T follicular helper cell (primary cell): ENCODE results near the gene PDRG1.
"Not testable (repeated sequence)": the region's sequence is repeated elsewhere in the genome, so short reads cannot be mapped to it uniquely, and the experiment has no call there.

Source experiments
- DNase-seq: peaks from one replicate; pipeline ENCODE4 v3.0.0-alpha.2; 2020; ENCODE audit warnings: low read depth

PDRG1 gene

GRCh38 chr20:31966991-31967655 is 15.3 kb upstream of the PDRG1 start:
- DNase-seq: no peak

- DNase-seq: no peak
These were observed 12.0 kb upstream of the PDRG1 start for GRCh38 chr20:31963889-31964288.

- DNase-seq: no peak
These were observed 10.9 kb upstream of the PDRG1 start for GRCh38 chr20:31962761-31963160.

- no peak for DNase-seq
These were observed 5.0 kb upstream of the PDRG1 start for GRCh38 chr20:31956556-31957526.

- no peak for DNase-seq
These were observed 2.7 kb upstream of the PDRG1 start for GRCh38 chr20:31954500-31954899.

GRCh38 chr20:31953556-31954148 is 1.8 kb upstream of the PDRG1 start:
- DNase-seq: no peak

GRCh38 chr20:31951203-31951529 is 680 bp downstream of the PDRG1 start:
- DNase-seq: no peak

- DNase-seq: no peak
These were observed 1.8 kb downstream of the PDRG1 start for GRCh38 chr20:31949877-31950646.

- no peak for DNase-seq
These were observed 3.8 kb downstream of the PDRG1 start for GRCh38 chr20:31948008-31948407.

- DNase-seq: no peak
These were observed 6.1 kb downstream of the PDRG1 start for GRCh38 chr20:31945785-31946184.

- no peak for DNase-seq
These were observed 6.5 kb downstream of the PDRG1 start for GRCh38 chr20:31945319-31945718.

- DNase-seq: no peak
These were observed 8.8 kb downstream of the PDRG1 start for GRCh38 chr20:31943052-31943471.

- no peak for DNase-seq
These were observed 12.2 kb downstream of the PDRG1 start for GRCh38 chr20:31939661-31940060.

- DNase-seq: no peak
These were observed 14.0 kb downstream of the PDRG1 start for GRCh38 chr20:31937820-31938219.

- DNase-seq: no peak
These were observed 15.4 kb downstream of the PDRG1 start for GRCh38 chr20:31936420-31936819.

- DNase-seq: no peak
These were observed 16.7 kb downstream of the PDRG1 start for GRCh38 chr20:31934968-31935764.

GRCh38 chr20:31934491-31934890 is 17.4 kb downstream of the PDRG1 start:
- no peak for DNase-seq

- DNase-seq: no peak
These were observed 18.1 kb downstream of the PDRG1 start for GRCh38 chr20:31933698-31934097.

- no peak for DNase-seq
These were observed 21.1 kb downstream of the PDRG1 start for GRCh38 chr20:31930779-31931178.

- not testable (repeated sequence) for DNase-seq
These were observed 22.2 kb downstream of the PDRG1 start for GRCh38 chr20:31929631-31930030.

- DNase-seq: no peak
These were observed 24.2 kb downstream of the PDRG1 start for GRCh38 chr20:31927627-31928159.
